AG04449 (cell line): ENCODE results near the gene IRGC.

Experiments
- CTCF ChIA-PET: fragments of 350-600 bp; formaldehyde crosslinking; extraction: SDS; loops from one replicate; lab custom pipeline; 2021; ENCODE audit warnings: antibody characterized with exemption; lab: Yijun Ruan, JAX
- POLR2A ChIA-PET: fragments of 400-600, 350-600 bp; formaldehyde crosslinking; extraction: SDS; loops from one replicate; lab custom pipeline; 2020; ENCODE audit warnings: antibody characterized with exemption, inconsistent platforms; lab: Yijun Ruan, JAX
- DNase-seq: peaks from one replicate; pipeline ENCODE4 v3.0.0-alpha.2; 2010; ENCODE audit warnings: low read depth, low spot score
- H3K4me3 ChIP-seq: 2 replicates; pipeline ENCODE4 v1.5.1; 2011; ENCODE audit warnings: low read depth, mild to moderate bottlenecking, control low read depth, low read length
- CTCF ChIP-seq: IDR thresholded peaks from one replicate; pipeline ENCODE4 v1.5.1; 2011; ENCODE audit warnings: mild to moderate bottlenecking, moderate library complexity, low read length, control low read depth, inconsistent platforms; ENCODE audit not compliant: insufficient read depth; ENCODE audit errors: missing control alignments

IRGC gene

GRCh38 chr19:43731846-43732245 is 16.0 kb downstream of the IRGC start:
- POLR2A ChIA-PET = no interaction called here
- no peak overlapping the region for H3K4me3 ChIP-seq
- no peak for DNase-seq
- TF ChIP-seq CTCF = no peak
- CTCF ChIA-PET = interaction anchor here (1.2 to 1.7 kb wide), 4 partner anchors 13 to 53 kb away, joined by 3 to 10 read pairs (median 4); no protein-coding TSS in a partner anchor

DNA sequence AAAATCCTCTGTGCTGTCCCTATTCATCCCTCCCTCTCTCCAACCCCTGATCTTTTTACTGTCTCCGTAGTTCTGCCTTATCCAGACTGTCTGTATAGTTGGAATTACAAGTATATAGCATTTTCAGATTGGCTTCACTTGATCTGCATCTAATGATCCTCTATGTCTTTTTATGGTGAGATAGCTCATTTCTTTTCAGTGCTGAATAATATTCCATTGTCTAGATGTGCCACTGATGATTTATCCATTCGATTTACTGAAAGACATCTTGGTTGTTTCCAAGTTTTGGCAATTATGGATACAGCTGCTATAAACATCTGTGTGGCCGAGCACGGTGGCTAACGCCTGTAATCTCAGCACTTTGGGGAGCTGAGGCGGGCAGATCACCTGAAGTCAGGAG is 19.1 kb downstream of the IRGC start:
- CTCF ChIA-PET = interaction anchor here (0.9 to 3.8 kb wide), 3 partner anchors 10 to 66 kb away, joined by 3 to 33 read pairs (median 3); no protein-coding TSS in a partner anchor
- TF ChIP-seq CTCF = no peak
- H3K4me3 ChIP-seq = no peak overlapping the region
- POLR2A ChIA-PET = no interaction called here
- DNase-seq = no peak

- peak; percentile 71 for DNase-seq
- TF ChIP-seq CTCF = no peak
- POLR2A ChIA-PET = interaction anchor here (0.6 to 1.3 kb wide), 5 partner anchors 9 to 66 kb away, joined by 3 to 6 read pairs (median 4); partner anchors contain the start of genes PLAUR and SMG9
- H3K4me3 ChIP-seq = no peak overlapping the region
- CTCF ChIA-PET = interaction anchor here (0.7 to 3.8 kb wide), 7 partner anchors 10 to 74 kb away, joined by 3 to 33 read pairs (median 5); no protein-coding TSS in a partner anchor
Observed at GRCh38 chr19:43735957-43736356, 20.1 kb downstream of the IRGC start.

DNA sequence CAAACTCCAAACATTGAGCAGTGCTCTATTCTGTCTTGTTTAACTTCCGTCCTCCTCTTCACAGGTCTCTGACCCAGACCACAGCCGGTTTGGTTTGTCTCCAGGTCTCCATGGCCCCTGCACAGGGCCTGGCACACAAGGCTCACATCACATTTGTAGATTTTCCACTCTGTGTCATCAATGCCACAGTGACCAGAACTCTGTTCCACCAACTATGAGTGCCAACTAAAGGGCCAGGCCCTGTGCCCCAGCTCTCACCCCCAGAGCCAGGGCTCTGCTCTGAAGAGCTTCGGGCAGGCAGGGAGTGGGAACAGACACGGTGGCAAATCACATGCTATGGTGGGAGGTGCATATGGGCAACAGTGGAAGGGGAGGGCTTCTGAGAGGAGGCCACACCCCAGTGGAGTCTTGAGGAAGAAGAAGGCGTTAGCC is 22.9 kb downstream of the IRGC start:
- H3K4me3 ChIP-seq = no peak overlapping the region
- ChIA-PET POLR2A (no interaction called here), CTCF (interaction anchor here (1.0 to 10.1 kb wide), 3 partner anchors 20 to 71 kb away, joined by 3 to 203 read pairs (median 4); partner anchors contain the start of gene SMG9)
- no peak for TF ChIP-seq CTCF
- DNase-seq = no peak

DNA sequence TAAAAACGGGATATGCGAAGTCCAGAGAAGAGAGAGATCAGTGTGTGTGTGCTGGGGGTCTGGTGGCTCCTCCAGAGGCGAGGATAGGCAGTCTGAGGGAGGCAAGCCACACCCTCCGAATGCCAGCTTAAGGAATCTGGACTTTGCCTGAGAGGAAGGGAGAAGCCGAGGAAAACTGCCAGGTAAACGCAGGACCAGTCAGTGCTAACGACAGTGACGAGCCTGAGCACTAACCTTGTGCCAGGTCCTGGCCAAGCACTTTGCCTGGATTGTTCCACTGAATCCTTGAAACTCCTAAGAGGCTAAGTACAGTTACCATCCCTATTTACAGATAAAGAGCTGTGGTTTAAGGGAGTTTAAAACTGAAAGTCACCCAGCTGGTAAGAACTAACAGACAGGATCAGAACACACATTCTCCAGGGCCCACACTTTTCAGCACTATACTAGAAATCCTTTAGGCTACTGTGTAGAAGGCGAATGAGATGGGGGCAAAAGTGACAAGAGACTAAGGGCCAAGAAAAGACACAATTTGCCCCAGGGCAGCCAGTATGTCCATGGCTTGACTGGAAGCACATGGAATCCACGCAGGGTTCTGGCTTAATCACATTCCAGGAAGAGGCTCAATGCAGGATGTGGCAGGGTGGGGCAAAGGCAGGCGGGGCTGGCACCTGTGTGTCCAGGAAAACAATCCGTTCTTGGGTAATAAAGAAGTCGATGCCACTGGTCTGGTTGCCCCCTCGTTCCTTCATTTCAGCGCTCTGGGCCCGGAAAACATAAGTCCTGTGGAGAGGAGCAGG is 23.8 kb downstream of the IRGC start:
- no peak overlapping the region for H3K4me3 ChIP-seq
- CTCF ChIA-PET = interaction anchor here (1.0 to 10.1 kb wide), 3 partner anchors 19 to 71 kb away, joined by 4 to 203 read pairs (median 103); partner anchors contain the start of gene SMG9
- TF ChIP-seq CTCF = no peak
- DNase-seq = no peak
- POLR2A ChIA-PET = no interaction called here

DNA sequence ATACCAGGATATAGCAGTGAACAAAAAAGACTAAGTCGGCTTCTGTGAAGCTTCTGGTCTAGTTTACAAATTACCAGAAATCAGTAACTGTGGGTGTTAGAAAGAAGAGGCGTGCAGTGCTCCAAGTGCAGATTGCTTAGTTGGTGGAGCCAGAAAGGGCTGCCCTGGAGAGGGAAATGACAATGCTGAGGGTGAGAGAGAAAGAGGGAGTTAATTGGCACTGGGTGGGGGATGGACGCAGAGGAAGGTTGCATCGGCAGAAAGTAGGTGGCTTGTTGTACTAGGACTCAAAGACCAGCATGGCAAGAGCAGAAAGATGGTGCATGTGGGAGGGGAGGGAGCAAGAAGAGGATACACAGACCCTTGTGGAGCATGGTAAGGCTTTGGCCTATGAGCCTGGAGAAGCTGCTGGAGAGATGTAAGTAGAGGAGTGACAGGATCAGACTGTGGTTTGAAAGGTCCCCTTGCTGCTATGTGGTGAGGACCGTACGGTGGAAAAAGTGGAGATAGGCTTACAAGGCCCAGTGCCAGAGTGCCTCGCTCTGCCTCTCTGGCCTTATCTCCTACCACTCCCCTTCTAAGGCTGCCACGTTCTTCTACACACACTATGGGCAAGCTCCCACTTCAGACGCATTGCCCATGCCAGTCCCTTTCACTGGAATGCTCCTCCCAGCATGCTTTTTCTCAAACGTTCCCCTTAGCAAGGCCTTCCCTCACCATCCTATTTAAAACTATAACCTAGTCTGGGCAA is 25.4 kb downstream of the IRGC start:
- CTCF ChIA-PET = interaction anchor here (1.0 to 10.1 kb wide), 3 partner anchors 18 to 73 kb away, joined by 4 to 203 read pairs (median 103); partner anchors contain the start of gene SMG9
- POLR2A ChIA-PET = no interaction called here
- no peak overlapping the region for H3K4me3 ChIP-seq
- no peak for DNase-seq
- no peak for TF ChIP-seq CTCF
